Breast epithelium (tissue), 4 donors: Measurements from ENCODE around the gene SCGN. TPM values are rescaled to one million over a fixed set of nuclear protein-coding genes. Genes with fewer than 3 reads are reported as not detected.

Source experiments
- DNase-seq, 2 donors: peaks; one replicate each; pipeline ENCODE4 v3.0.0-alpha.2; 2019; ENCODE audit warnings: low spot score in 2 of 2
- H3K27ac ChIP-seq, 2 donors: fragments of 200-600 bp; sonication (generic) in 1 of 2; one replicate each; pipeline ENCODE4 v1.5.1; 2016 to 2019; ENCODE audit warnings: mild to moderate bottlenecking in 1 of 2
- H3K27me3 ChIP-seq, 2 donors: fragments of 200-600 bp; sonication (generic) in 1 of 2; one replicate each; pipeline versions ENCODE4 v1.5.1 to v1.6.0; 2017 to 2019; ENCODE audit warnings: control low read depth in 1 of 2, mild to moderate bottlenecking in 1 of 2
- H3K36me3 ChIP-seq: fragments of 200-600 bp; one replicate; pipeline ENCODE4 v1.5.1; 2019
- H3K4me1 ChIP-seq, 2 donors: fragments of 200-600 bp; sonication (generic); one replicate each; pipeline ENCODE4 v1.5.1; 2016 to 2019; ENCODE audit warnings: control low read depth in 1 of 2
- H3K4me3 ChIP-seq, 3 donors: fragments of 200-600 bp; sonication (generic); 1 replicate in 2 of 3; 2 replicates in 1 of 3; pipeline ENCODE4 v1.5.1; 2016 to 2019; ENCODE audit warnings: mild to moderate bottlenecking in 3 of 3, moderate library complexity in 2 of 3
- H3K9me3 ChIP-seq, 2 donors: fragments of 200-600 bp; sonication (generic) in 1 of 2; one replicate each; pipeline ENCODE4 v1.5.1; 2016 to 2019; ENCODE audit warnings: control low read depth in 1 of 2
- CTCF ChIP-seq, 3 donors: fragments of 450-650 bp; IDR thresholded peaks; one replicate each; pipeline ENCODE4 v1.5.1; 2016 to 2017; ENCODE audit warnings: antibody characterized with exemption in 3 of 3, mild to moderate bottlenecking in 3 of 3, moderate library complexity in 3 of 3
- POLR2A ChIP-seq: fragments of 450-650 bp; IDR thresholded peaks from one replicate; pipeline ENCODE4 v1.6.1; 2016; ENCODE audit warnings: antibody characterized with exemption, mild to moderate bottlenecking, moderate library complexity
- POLR2AphosphoS5 ChIP-seq, 3 donors: sonication (generic); formaldehyde crosslinking; IDR thresholded peaks; one replicate each; pipeline ENCODE4 v1.6.1; 2017; ENCODE audit warnings: antibody characterized with exemption in 3 of 3
- intact Hi-C: fragments of 100-400 bp; cut with DNase I; formaldehyde crosslinking; loops from one replicate; pipeline ENCODE4 v1.15.1; 2023; ENCODE audit warnings: low total_unique reads
- total RNA-seq, 3 donors: library from RNA; depleted of rRNA; stranded (reverse); fragments of >200 nt; gene quantifications; one replicate each; pipeline ENCODE4 v1.1.0, GENCODE V29; 2016

The SCGN gene
- total RNA-seq, 3 donors from 2014 or later, result 0.59 to 0.80 TPM; not detected in 1

GRCh38 chr6:25735261-25735660, 83.2 kb downstream of the SCGN start:
- no peak for DNase-seq
- H3K4me3 ChIP-seq, result no peak overlapping the region
- no peak overlapping the region for H3K27ac ChIP-seq
- no peaks in the 10 kb centered on the region for H3K4me1 ChIP-seq
- intact Hi-C loops, result no loop called here
- H3K9me3 ChIP-seq, result peaks cover 0 to 11% of the 10 kb centered on the region in 2 donors
- H3K36me3 ChIP-seq, result no peaks in the 10 kb centered on the region
- peaks cover 0 to 7% of the 10 kb centered on the region in 2 donors for H3K27me3 ChIP-seq
- TF ChIP-seq POLR2A (no peak), POLR2AphosphoS5 (IDR thresholded peaks at IDR 0.05) (no peak), CTCF (IDR thresholded peaks at IDR 0.05) (no peak)

DNA sequence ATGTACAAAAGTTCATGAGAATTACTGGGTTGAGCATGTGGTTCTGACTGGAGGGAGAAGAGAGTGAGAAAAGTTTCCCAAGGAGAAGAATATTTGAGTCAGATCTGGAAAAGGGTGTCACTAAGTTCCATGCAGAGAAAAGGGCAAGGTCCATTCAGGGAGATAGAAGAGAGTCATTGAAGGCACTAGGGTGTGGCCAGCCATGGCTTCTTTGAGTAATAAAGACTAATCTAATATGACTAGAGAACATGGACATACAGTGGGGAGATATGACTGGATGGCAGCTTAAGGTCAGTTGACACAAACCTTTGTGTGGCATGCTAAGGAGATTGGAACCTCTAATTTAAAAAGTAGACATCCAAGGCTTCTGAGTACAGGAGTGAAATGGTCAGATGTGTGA, 91.9 kb downstream of the SCGN start:
- Histone ChIP-seq H3K27ac (no peak overlapping the region), H3K9me3 (no peaks in the 10 kb centered on the region), H3K4me3 (no peak overlapping the region), H3K36me3 (no peaks in the 10 kb centered on the region), H3K4me1 (no peaks in the 10 kb centered on the region), H3K27me3 (no peaks in the 10 kb centered on the region)
- intact Hi-C loops, result no loop called here
- TF ChIP-seq POLR2AphosphoS5 (IDR thresholded peaks at IDR 0.05) (no peak), CTCF (IDR thresholded peaks at IDR 0.05) (no peak), POLR2A (no peak)
- DNase-seq, result no peak

DNA sequence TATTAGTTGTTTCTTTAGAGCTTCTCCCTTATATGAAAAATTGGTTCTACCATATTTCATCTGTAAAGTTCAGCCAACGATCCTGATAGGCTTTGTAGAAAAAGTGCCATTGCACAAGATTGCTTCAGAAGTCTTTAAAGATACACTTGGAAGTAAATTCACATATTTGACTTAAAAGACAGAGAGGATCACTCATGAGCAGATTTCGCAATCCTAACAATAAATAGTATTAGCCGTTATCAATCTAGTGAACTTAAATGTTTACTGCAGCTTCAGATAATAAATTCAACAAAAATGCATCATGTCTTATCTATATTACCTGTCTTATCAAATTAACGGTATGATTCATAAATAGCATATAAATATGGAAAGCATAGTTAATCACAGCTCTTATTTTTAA, 93.8 kb downstream of the SCGN start:
- no peak overlapping the region for H3K4me3 ChIP-seq
- intact Hi-C loops, result no loop called here
- H3K27me3 ChIP-seq, result no peaks in the 10 kb centered on the region
- DNase-seq, result no peak
- no peak for TF ChIP-seq POLR2A
- no peak for TF ChIP-seq POLR2AphosphoS5 (IDR thresholded peaks at IDR 0.05)
- no peak for TF ChIP-seq CTCF (IDR thresholded peaks at IDR 0.05)
- no peak overlapping the region for H3K27ac ChIP-seq
- no peaks in the 10 kb centered on the region for H3K9me3 ChIP-seq
- no peaks in the 10 kb centered on the region for H3K36me3 ChIP-seq
- no peaks in the 10 kb centered on the region for H3K4me1 ChIP-seq

GRCh38 chr6:25746968-25747367, 95.0 kb downstream of the SCGN start:
- no peaks in the 10 kb centered on the region for H3K9me3 ChIP-seq
- no peak for DNase-seq
- no peaks in the 10 kb centered on the region for H3K4me1 ChIP-seq
- H3K27ac ChIP-seq, result no peak overlapping the region
- H3K36me3 ChIP-seq, result no peaks in the 10 kb centered on the region
- H3K4me3 ChIP-seq, result no peak overlapping the region
- intact Hi-C loops, result no loop called here
- no peaks in the 10 kb centered on the region for H3K27me3 ChIP-seq
- TF ChIP-seq POLR2AphosphoS5 (IDR thresholded peaks at IDR 0.05) (no peak), CTCF (IDR thresholded peaks at IDR 0.05) (no peak), POLR2A (no peak)

- no peaks in the 10 kb centered on the region for H3K9me3 ChIP-seq
- H3K36me3 ChIP-seq, result no peaks in the 10 kb centered on the region
- no peaks in the 10 kb centered on the region for H3K4me1 ChIP-seq
- DNase-seq, result no peak
- TF ChIP-seq CTCF (IDR thresholded peaks at IDR 0.05), result no peak
- TF ChIP-seq POLR2A, result no peak
- TF ChIP-seq POLR2AphosphoS5 (IDR thresholded peaks at IDR 0.05), result no peak
- intact Hi-C loops, result no loop called here
- no peak overlapping the region for H3K4me3 ChIP-seq
- no peaks in the 10 kb centered on the region for H3K27me3 ChIP-seq
- H3K27ac ChIP-seq, result no peak overlapping the region
Measured at GRCh38 chr6:25747477-25747876, 95.5 kb downstream of the SCGN start.
